Right atrium auricular region (tissue), 2 donors: ENCODE results near the gene SUSD6. TPM values are rescaled to one million over a fixed set of nuclear protein-coding genes. Genes with fewer than 3 reads are reported as not detected.

Source experiments
- DNase-seq: peaks from one replicate; pipeline ENCODE4 v3.0.0-alpha.2; 2019; ENCODE audit warnings: low spot score
- H3K27ac ChIP-seq, 2 donors: fragments of 200-600 bp; sonication (generic); 1 replicate in 1 of 2; 2 replicates in 1 of 2; pipeline ENCODE4 v1.5.1; 2016 to 2019
- H3K27me3 ChIP-seq, 2 donors: fragments of 200-600 bp; sonication (generic); one replicate each; pipeline versions ENCODE4 v1.5.1 to v1.6.0; 2017 to 2019
- H3K36me3 ChIP-seq: fragments of 200-600 bp; sonication (generic); one replicate; pipeline ENCODE4 v1.5.1; 2016
- H3K4me1 ChIP-seq, 2 donors: fragments of 200-600 bp; sonication (generic); one replicate each; pipeline versions ENCODE4 v1.5.1 to v1.6.0; 2017 to 2019
- H3K4me3 ChIP-seq, 2 donors: fragments of 200-600 bp; sonication (generic); 1 replicate in 1 of 2; 2 replicates in 1 of 2; pipeline ENCODE4 v1.5.1; 2017 to 2019; ENCODE audit warnings: mild to moderate bottlenecking in 1 of 2, moderate library complexity in 1 of 2
- H3K9me3 ChIP-seq, 2 donors: fragments of 200-600 bp; sonication (generic); one replicate each; pipeline ENCODE4 v1.5.1; 2019
- CTCF ChIP-seq, 2 donors: fragments of 200-600 bp; sonication (generic); IDR thresholded peaks; one replicate each; pipeline ENCODE4 v1.5.1; 2019; ENCODE audit warnings: antibody characterized with exemption in 2 of 2
- total RNA-seq, 2 donors: library from RNA; depleted of rRNA; stranded (reverse); fragments of >200 nt; gene quantifications; one replicate each; pipeline ENCODE4 v1.1.0, GENCODE V29; 2016

Gene SUSD6
- total RNA-seq, 2 donors from 2014 or later, result 19.2 to 24.7 TPM

- Histone ChIP-seq H3K27me3 (no peaks in the 10 kb centered on the region), H3K36me3 (no peaks in the 10 kb centered on the region), H3K4me1 (no peaks in the 10 kb centered on the region), H3K27ac (no peak overlapping the region), H3K4me3 (no peak overlapping the region), H3K9me3 (peaks cover 0 to 7% of the 10 kb centered on the region in 2 donors)
- no peak for DNase-seq
- TF ChIP-seq CTCF (IDR thresholded peaks at IDR 0.05), result no peak
Observed at GRCh38 chr14:69741055-69741454, 129.7 kb downstream of the SUSD6 start.

GRCh38 chr14:69749956-69750355 is 138.6 kb downstream of the SUSD6 start:
- DNase-seq, result no peak
- H3K4me1 ChIP-seq, result no peaks in the 10 kb centered on the region
- no peaks in the 10 kb centered on the region for H3K9me3 ChIP-seq
- H3K4me3 ChIP-seq, result no peak overlapping the region
- no peaks in the 10 kb centered on the region for H3K36me3 ChIP-seq
- H3K27ac ChIP-seq, result no peak overlapping the region
- no peaks in the 10 kb centered on the region for H3K27me3 ChIP-seq
- TF ChIP-seq CTCF (IDR thresholded peaks at IDR 0.05), result no peak

GRCh38 chr14:69750495-69750894 is 139.1 kb downstream of the SUSD6 start:
- no peak overlapping the region for H3K27ac ChIP-seq
- no peak for DNase-seq
- H3K27me3 ChIP-seq, result no peaks in the 10 kb centered on the region
- no peaks in the 10 kb centered on the region for H3K9me3 ChIP-seq
- H3K4me1 ChIP-seq, result no peaks in the 10 kb centered on the region
- no peak for TF ChIP-seq CTCF (IDR thresholded peaks at IDR 0.05)
- H3K4me3 ChIP-seq, result no peak overlapping the region
- H3K36me3 ChIP-seq, result no peaks in the 10 kb centered on the region

GRCh38 chr14:69752773-69753172 is 141.4 kb downstream of the SUSD6 start:
- TF ChIP-seq CTCF (IDR thresholded peaks at IDR 0.05), result no peak
- H3K27me3 ChIP-seq, result no peaks in the 10 kb centered on the region
- no peak for DNase-seq

GRCh38 chr14:69753860-69754259 is 142.5 kb downstream of the SUSD6 start:
- Histone ChIP-seq H3K36me3 (no peaks in the 10 kb centered on the region), H3K27ac (no peak overlapping the region), H3K27me3 (no peaks in the 10 kb centered on the region), H3K4me3 (no peak overlapping the region), H3K9me3 (no peaks in the 10 kb centered on the region), H3K4me1 (no peaks in the 10 kb centered on the region)
- no peak for DNase-seq
- no peak for TF ChIP-seq CTCF (IDR thresholded peaks at IDR 0.05)

More at GRCh38 chr14:69752773-69753172, 141.4 kb downstream of the SUSD6 start:
- no peak overlapping the region for H3K27ac ChIP-seq
- H3K4me1 ChIP-seq, result no peaks in the 10 kb centered on the region
- H3K4me3 ChIP-seq, result no peak overlapping the region
- no peaks in the 10 kb centered on the region for H3K36me3 ChIP-seq
- H3K9me3 ChIP-seq, result no peaks in the 10 kb centered on the region

GRCh38 chr14:69754487-69754886 is 143.1 kb downstream of the SUSD6 start:
- H3K4me1 ChIP-seq, result no peaks in the 10 kb centered on the region
- TF ChIP-seq CTCF (IDR thresholded peaks at IDR 0.05), result no peak
- H3K9me3 ChIP-seq, result no peaks in the 10 kb centered on the region
- H3K36me3 ChIP-seq, result no peaks in the 10 kb centered on the region
- no peaks in the 10 kb centered on the region for H3K27me3 ChIP-seq
- no peak overlapping the region for H3K27ac ChIP-seq
- DNase-seq, result no peak
- H3K4me3 ChIP-seq, result no peak overlapping the region
